PC-9 (cell line): ENCODE data around the gene RIOK2.

ENCODE experiments used
- CTCF ChIP-seq: fragments of 200-600 bp; sonication (generic); conservative IDR thresholded peaks from 2 replicates; pipeline ENCODE4 v1.6.1; 2017; ENCODE audit warnings: mixed run types, antibody characterized with exemption, mild to moderate bottlenecking, moderate library complexity
- EZH2 ChIP-seq: fragments of 200-600 bp; sonication (generic); IDR thresholded peaks from 2 replicates; pipeline ENCODE4 v1.8.0; 2017; ENCODE audit warnings: antibody characterized with exemption, low read depth

GRCh38 chr5:97225222-97225621, 42.2 kb upstream of the RIOK2 start:
- TF ChIP-seq CTCF (no peak), EZH2 (no peak)
